ENCODE data around the gene HES4. TPM values are rescaled to one million over a fixed set of nuclear protein-coding genes. Genes with fewer than 3 reads are reported as not detected.

Gene HES4
- total RNA-seq, 4 donors from 2014 or later: 12.7 to 34.8 (median 31.6) TPM

DNA sequence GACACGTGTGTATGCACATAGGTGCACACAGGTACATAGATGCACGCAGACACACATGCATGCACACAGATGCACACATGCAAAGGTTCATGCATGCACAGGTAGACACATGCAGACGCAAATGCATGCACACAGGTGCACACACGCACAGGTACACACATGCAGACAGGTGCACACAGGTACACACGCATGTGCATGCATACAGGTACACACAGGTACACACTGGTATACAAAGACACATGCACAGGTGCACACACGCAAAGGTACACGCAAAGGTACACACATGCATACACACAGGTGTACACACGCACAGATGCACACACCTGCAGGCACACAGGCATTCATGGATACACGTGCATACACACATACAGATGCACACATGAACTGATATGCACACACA lies 49.6 kb downstream of the HES4 start:
- DNase-seq (ENCODE audit: low spot score in 2 of 2): no peak
- H3K4me3 ChIP-seq: no peak overlapping the region
- no peaks in the 10 kb centered on the region for H3K4me1 ChIP-seq
- WGBS: 90% methylated on average over 7 of the region's 9 CpGs
- H3K9me3 ChIP-seq: no peaks in the 10 kb centered on the region
- H3K36me3 ChIP-seq: peaks cover 99% of the 10 kb centered on the region
- TF ChIP-seq POLR2A (IDR thresholded peaks at IDR 0.05) (no peak), CTCF (IDR thresholded peaks at IDR 0.05) (no peak), EP300 (IDR thresholded peaks at IDR 0.05) (no peak), POLR2AphosphoS5 (IDR thresholded peaks at IDR 0.05) (no peak)
- H3K27ac ChIP-seq: no peak overlapping the region
- no peaks in the 10 kb centered on the region for H3K27me3 ChIP-seq

Other genes starting within 250 kb of the HES4 start
- 1 to 10 TPM in 2 of 4 donors, under 1 TPM in 1, not detected in 1; 0.85 to 2.0 (median 1.5) TPM for gene SAMD11, start 76.2 kb downstream of the HES4 start, total RNA-seq
- 10 to 100 TPM; 45.6 to 61.9 (median 56.3) TPM for gene NOC2L, start 40.8 kb downstream of the HES4 start, total RNA-seq
- 10 to 100 TPM in 3 of 4 donors, 1 to 10 TPM in 1; 9.7 to 38.3 (median 17.0) TPM for gene KLHL17, start 39.5 kb downstream of the HES4 start, total RNA-seq
- gene PLEKHN1, start 33.6 kb downstream of the HES4 start, total RNA-seq: 10 to 100 TPM; 36.1 to 69.0 (median 48.4) TPM
- gene PERM1, start 18.0 kb downstream of the HES4 start, total RNA-seq: under 1 TPM; 0.24 to 0.93 (median 0.44) TPM
- gene ISG15, start 13.4 kb upstream of the HES4 start, total RNA-seq: 10 to 100 TPM in 1 of 4 donors, 1 to 10 TPM in 3; 5.4 to 10.1 (median 7.9) TPM
- 10 to 100 TPM; 50.6 to 84.8 (median 71.1) TPM for gene AGRN, start 20.0 kb upstream of the HES4 start, total RNA-seq
- 1 to 10 TPM; 1.8 to 4.9 (median 4.8) TPM for gene RNF223, start 74.2 kb upstream of the HES4 start, total RNA-seq
- gene C1orf159, start 116.0 kb upstream of the HES4 start, total RNA-seq: 10 to 100 TPM; 12.8 to 48.4 (median 19.7) TPM
- not detected for gene TTLL10, start 173.8 kb upstream of the HES4 start, total RNA-seq
- gene TNFRSF18, start 206.5 kb upstream of the HES4 start, total RNA-seq: 10 to 100 TPM; 24.4 to 62.1 (median 33.5) TPM
- 1 to 10 TPM in 1 of 4 donors, under 1 TPM in 2, not detected in 1; 0.42 to 1.4 (median 0.72) TPM for gene TNFRSF4, start 214.1 kb upstream of the HES4 start, total RNA-seq
- gene SDF4, start 231.9 kb upstream of the HES4 start, total RNA-seq: 10 to 100 TPM; 57.5 to 87.6 (median 73.1) TPM
- 10 to 100 TPM in 3 of 4 donors, 1 to 10 TPM in 1; 9.3 to 24.4 (median 16.4) TPM for gene B3GALT6, start 232.1 kb upstream of the HES4 start, total RNA-seq
- gene C1QTNF12, start 246.6 kb upstream of the HES4 start, total RNA-seq: 10 to 100 TPM in 1 of 4 donors, 1 to 10 TPM in 3; 4.3 to 23.5 (median 7.1) TPM